ENCODE results near the gene ATCAY. TPM values are rescaled to one million over a fixed set of nuclear protein-coding genes. Genes with fewer than 3 reads are reported as not detected.
A peak's percentile ranks its signal among the peaks of the same experiment; 100 is the strongest.

Gene ATCAY
- total and polyA plus RNA-seq, 9 donors, result 0.04 to 0.78 (median 0.15) TPM

DNA sequence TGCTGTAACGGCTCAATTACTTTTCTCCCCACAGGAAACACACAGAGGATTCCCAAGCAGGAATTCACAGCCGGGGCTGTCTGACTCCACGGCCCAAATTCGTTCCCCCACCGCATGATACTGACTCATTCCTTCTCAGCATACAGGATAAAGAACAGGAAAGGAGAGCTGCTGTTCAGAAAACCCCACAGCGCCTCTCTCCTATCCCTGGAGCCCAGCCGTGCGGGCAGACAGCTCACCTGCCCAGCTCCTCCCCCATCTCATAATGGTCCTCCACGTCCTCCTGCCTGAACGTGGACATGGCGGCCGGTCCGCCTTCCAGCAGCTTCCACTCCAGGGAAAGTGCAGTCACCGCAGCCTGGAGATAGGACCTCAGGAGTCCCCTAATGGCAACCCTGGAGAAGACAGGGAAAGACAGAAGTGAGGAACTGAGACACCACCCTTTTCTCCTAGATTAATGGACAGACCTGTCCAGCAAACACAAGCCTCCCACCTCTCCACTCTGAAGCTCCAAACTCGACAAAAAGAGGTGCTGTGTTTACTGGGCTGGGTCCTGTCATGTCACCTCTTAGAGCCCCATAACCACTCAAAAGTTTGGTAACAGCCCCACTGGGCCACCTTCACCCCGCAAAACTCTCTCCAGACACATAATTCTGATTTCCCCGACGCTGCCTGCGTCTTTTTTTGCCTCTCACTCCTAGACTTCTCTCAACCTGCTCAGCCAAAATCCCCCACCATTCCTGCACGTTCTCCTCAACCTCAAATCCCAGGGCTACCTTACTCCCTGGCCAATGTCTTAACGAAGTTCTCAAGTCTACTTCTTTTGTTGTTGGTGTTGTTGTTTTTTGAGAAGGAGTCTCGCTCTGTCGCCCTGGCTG is 89.2 kb downstream of the ATCAY start:
- DNase-seq, result peak; percentile 40
- Histone ChIP-seq H3K9me3 (replicated peaks; ENCODE audit: control insufficient read depth, low read depth, low read length) (no peaks in the 10 kb centered on the region), H3K27me3 (ENCODE audit: control insufficient read depth, insufficient read depth, low read length) (no peaks in the 10 kb centered on the region), H3K4me3 (ENCODE audit: low read length) (peak overlapping the region; percentile 98), H3K27ac (ENCODE audit: low read length) (peak overlapping the region; percentile 94), H3K4me1 (ENCODE audit: control insufficient read depth, insufficient read depth, low read length) (peaks cover 43% of the 10 kb centered on the region), H3K36me3 (ENCODE audit: control insufficient read depth, insufficient read depth, low read length) (peaks cover 50% of the 10 kb centered on the region)
- 28% methylated on average over 16 of the region's 23 CpGs for WGBS (ENCODE audit: insufficient coverage)

DNA sequence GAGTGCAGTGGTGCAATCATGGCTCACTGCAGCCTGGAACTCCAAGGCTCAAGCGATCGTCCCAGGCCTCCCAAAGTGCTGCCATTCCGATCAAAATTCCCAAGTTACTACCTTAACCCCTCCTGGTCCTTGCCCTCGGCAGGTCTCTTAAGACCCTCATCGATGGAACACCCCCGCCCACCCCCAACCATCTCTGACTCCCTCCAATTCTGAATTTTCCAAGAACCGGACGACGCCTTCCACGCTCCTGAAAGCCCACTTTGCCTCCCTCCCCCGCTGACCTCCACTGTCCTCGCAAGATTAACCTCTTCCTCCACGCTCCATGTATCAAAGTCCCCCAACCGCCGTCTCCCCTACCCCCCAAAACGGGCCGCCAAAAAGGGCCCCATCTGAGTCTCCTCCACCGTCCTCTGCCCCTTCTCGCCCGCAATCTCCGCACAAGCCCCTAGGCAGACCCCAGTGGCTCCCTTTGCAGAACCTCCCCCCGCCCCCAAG is 89.9 kb downstream of the ATCAY start:
- no peaks in the 10 kb centered on the region for H3K9me3 ChIP-seq (replicated peaks; ENCODE audit: control insufficient read depth, low read depth, low read length)
- peak; percentile 34 for DNase-seq
- 0% methylated on average over 21 of the region's 22 CpGs for WGBS (ENCODE audit: insufficient coverage)
- no peaks in the 10 kb centered on the region for H3K27me3 ChIP-seq (ENCODE audit: control insufficient read depth, insufficient read depth, low read length)
- H3K27ac ChIP-seq (ENCODE audit: low read length), result peak overlapping the region; percentile 94
- peaks cover 47% of the 10 kb centered on the region for H3K36me3 ChIP-seq (ENCODE audit: control insufficient read depth, insufficient read depth, low read length)
- H3K4me1 ChIP-seq (ENCODE audit: control insufficient read depth, insufficient read depth, low read length), result peaks cover 43% of the 10 kb centered on the region
- H3K4me3 ChIP-seq (ENCODE audit: low read length), result peak overlapping the region; percentile 98

DNA sequence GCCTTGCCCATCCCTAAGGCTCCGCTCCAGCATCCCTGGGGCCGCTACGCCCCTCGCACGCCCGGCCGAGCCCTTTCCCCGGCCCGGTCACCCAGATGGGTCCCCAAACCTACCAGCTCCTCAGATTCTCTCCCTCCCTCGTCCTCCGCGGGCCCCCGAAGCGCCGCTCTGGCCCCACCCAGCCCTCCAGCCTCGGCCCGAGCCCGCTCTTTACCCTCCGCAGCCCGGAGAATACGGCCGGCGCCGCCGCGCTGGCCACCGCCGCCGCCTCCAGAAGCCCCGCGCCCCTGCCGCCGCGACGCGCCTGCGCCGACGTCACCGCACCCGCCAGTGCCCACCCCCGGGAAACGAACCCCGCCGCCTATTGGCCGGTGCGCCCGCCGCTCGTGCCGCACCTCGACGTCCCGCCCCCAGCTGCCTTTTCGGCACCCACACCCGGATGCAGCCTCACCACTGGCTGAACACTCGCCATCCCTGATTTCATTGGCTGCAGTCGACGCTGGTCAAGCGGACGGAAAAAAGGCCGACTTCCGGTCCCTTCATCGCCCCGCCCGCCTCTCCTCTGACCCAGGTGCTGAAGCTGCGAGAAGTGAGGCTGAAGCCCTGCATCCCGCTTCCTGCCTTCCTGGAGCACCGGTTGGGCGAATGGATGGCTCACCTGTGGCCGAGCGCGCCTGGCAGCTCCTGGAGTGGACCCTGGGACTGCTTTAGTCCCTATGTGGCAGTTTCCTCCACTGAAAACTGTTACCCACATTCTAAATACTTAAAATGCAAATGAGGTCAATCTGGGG is 90.5 kb downstream of the ATCAY start, which contains the start of gene DAPK3:
TSS of gene DAPK3 (minus strand) at position 292 of the 791 bp plus-strand sequence. CDS start 1,364 bp downstream, outside the sequence.
- H3K4me1 ChIP-seq (ENCODE audit: control insufficient read depth, insufficient read depth, low read length), result peaks cover 41% of the 10 kb centered on the region
- DNase-seq, result peak; percentile 99
- WGBS (ENCODE audit: insufficient coverage), result under 1% methylated on average over 67 of the region's 73 CpGs

DNA sequence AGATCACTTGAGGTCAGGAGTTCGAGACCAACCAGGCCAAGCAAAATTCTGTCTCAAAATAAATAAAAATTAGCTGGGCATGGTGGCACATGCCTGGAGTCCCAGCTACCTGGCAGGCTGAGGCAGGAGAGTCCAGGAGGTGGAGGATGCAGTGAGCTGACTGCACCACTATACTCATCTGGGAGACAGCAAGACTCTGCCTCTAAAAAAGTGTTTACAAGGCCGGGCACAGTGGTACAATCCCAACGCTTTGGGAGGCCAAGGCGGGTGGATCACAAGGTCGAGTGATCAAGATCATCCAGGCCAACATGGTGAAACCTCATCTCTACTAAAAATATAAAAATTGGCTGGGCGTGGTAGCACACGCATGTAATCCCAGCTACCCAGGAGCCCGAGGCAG is 94.7 kb downstream of the ATCAY start:
- H3K27ac ChIP-seq (ENCODE audit: low read length), result peak overlapping the region; percentile 20
- 90% methylated on average over 2 of the region's 8 CpGs for WGBS (ENCODE audit: insufficient coverage)
- H3K9me3 ChIP-seq (replicated peaks; ENCODE audit: control insufficient read depth, low read depth, low read length), result no peaks in the 10 kb centered on the region
- H3K4me3 ChIP-seq (ENCODE audit: low read length), result no peak overlapping the region
- no peak for DNase-seq
- peaks cover 5% of the 10 kb centered on the region for H3K4me1 ChIP-seq (ENCODE audit: control insufficient read depth, insufficient read depth, low read length)
- H3K27me3 ChIP-seq (ENCODE audit: control insufficient read depth, insufficient read depth, low read length), result no peaks in the 10 kb centered on the region
- peaks cover 51% of the 10 kb centered on the region for H3K36me3 ChIP-seq (ENCODE audit: control insufficient read depth, insufficient read depth, low read length)

More for the DNA sequence above, 90.5 kb downstream of the ATCAY start, which contains the start of gene DAPK3:
- H3K27me3 ChIP-seq (ENCODE audit: control insufficient read depth, insufficient read depth, low read length), result no peaks in the 10 kb centered on the region
- peaks cover 48% of the 10 kb centered on the region for H3K36me3 ChIP-seq (ENCODE audit: control insufficient read depth, insufficient read depth, low read length)
- peak within 1 kb of the TSS; percentile 94 for H3K27ac ChIP-seq (ENCODE audit: low read length)
- H3K9me3 ChIP-seq (replicated peaks; ENCODE audit: control insufficient read depth, low read depth, low read length), result no peaks in the 10 kb centered on the region
- H3K4me3 ChIP-seq (ENCODE audit: low read length), result peak within 1 kb of the TSS; percentile 98

DNA sequence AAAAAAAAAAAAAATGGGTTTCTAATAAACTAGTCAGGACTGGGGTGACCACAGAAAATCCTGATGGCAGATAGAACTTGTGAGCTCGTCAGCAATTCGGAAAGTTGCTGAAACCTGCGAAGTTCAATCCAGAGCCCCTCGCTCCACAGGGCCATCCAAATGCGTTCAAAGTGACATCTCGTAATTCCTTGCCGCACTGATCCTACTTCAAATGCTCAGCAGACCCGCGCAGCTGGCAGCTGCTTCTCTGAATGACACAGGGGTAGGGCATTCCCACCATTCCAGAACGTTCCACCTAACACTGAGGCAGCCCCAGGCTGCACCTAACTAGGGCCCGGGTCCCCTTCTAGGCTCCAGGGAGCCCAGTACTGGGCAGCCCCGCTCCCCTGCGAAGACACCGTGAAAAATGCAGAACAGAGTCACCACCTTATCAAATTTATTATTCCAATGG is 95.2 kb downstream of the ATCAY start:
- peak overlapping the region; percentile 35 for H3K27ac ChIP-seq (ENCODE audit: low read length)
- H3K36me3 ChIP-seq (ENCODE audit: control insufficient read depth, insufficient read depth, low read length), result peaks cover 56% of the 10 kb centered on the region
- no peaks in the 10 kb centered on the region for H3K9me3 ChIP-seq (replicated peaks; ENCODE audit: control insufficient read depth, low read depth, low read length)
- peaks cover 5% of the 10 kb centered on the region for H3K4me1 ChIP-seq (ENCODE audit: control insufficient read depth, insufficient read depth, low read length)
- peak; percentile 20 for DNase-seq
- no peaks in the 10 kb centered on the region for H3K27me3 ChIP-seq (ENCODE audit: control insufficient read depth, insufficient read depth, low read length)
- 78% methylated on average over 14 of the region's 14 CpGs for WGBS (ENCODE audit: insufficient coverage)
- no peak overlapping the region for H3K4me3 ChIP-seq (ENCODE audit: low read length)

DNA sequence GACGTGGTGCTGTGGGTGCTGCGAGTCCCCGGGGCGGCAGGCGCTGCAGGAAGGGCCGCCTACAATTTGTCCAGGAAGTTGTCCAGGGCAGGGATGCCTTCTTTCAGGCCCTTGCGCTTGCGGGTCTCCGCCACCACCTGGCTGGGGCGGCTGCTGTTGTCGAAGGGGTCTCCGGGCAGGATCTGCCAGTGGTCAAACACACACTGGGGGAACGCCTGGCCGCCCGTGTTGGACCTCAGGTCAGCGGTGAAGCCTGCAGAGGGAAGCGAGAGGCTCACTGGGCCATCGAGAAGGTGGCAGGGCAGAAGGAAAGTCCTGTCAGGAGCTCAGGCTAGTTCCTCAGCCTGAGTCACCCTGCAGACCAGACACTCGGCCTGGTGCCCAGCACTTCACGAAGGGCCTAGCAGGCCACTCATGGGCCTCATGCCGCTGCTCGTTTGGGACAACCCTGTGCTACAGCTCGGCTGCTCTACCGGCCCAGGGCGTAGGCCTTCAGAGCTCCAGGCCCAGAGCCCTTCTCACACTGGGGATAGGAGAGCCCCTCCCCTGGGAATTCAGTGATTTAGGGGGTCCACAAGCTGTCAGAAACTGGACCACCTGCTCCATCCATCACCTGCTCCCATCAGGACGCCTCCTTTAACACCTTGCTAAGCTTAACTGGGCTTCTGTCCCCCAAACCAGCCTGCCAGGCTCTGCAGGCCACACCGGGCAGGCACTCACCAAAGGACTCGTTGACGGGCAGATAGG is 96.2 kb downstream of the ATCAY start:
- H3K9me3 ChIP-seq (replicated peaks; ENCODE audit: control insufficient read depth, low read depth, low read length), result no peaks in the 10 kb centered on the region
- WGBS (ENCODE audit: insufficient coverage), result 89% methylated on average over 23 of the region's 29 CpGs
- no peak overlapping the region for H3K27ac ChIP-seq (ENCODE audit: low read length)
- peaks cover 66% of the 10 kb centered on the region for H3K36me3 ChIP-seq (ENCODE audit: control insufficient read depth, insufficient read depth, low read length)
- H3K27me3 ChIP-seq (ENCODE audit: control insufficient read depth, insufficient read depth, low read length), result no peaks in the 10 kb centered on the region
- no peak overlapping the region for H3K4me3 ChIP-seq (ENCODE audit: low read length)
- DNase-seq, result peak; percentile 12
- peaks cover 2% of the 10 kb centered on the region for H3K4me1 ChIP-seq (ENCODE audit: control insufficient read depth, insufficient read depth, low read length)

Other genes with a start within 250 kb of the ATCAY start
- gene PIP5K1C, start 180.2 kb upstream of the ATCAY start, total RNA-seq, result 8.4 TPM
- gene PIP5K1C, start 180.2 kb upstream of the ATCAY start, polyA plus RNA-seq (ENCODE audit: insufficient read depth in 1 of 8, insufficient read length in 8 of 8, low replicate concordance in 1 of 8), result 10 to 100 TPM; 16.2 to 30.0 (median 24.0) TPM
- 0.04 TPM for gene TJP3, start 172.3 kb upstream of the ATCAY start, total RNA-seq
- 1 to 10 TPM in 2 of 8 donors, under 1 TPM in 4, not detected in 2; 0.07 to 3.4 (median 0.66) TPM for gene TJP3, start 172.3 kb upstream of the ATCAY start, polyA plus RNA-seq (ENCODE audit: insufficient read depth in 1 of 8, insufficient read length in 8 of 8, low replicate concordance in 1 of 8)
- gene APBA3, start 119.0 kb upstream of the ATCAY start, total RNA-seq, result 14.6 TPM
- gene APBA3, start 119.0 kb upstream of the ATCAY start, polyA plus RNA-seq (ENCODE audit: insufficient read depth in 1 of 8, insufficient read length in 8 of 8, low replicate concordance in 1 of 8), result 10 to 100 TPM in 7 of 8 donors, 1 to 10 TPM in 1; 9.5 to 16.9 (median 13.4) TPM
- 61.4 TPM for gene MRPL54, start 118.0 kb upstream of the ATCAY start, total RNA-seq
- gene MRPL54, start 118.0 kb upstream of the ATCAY start, polyA plus RNA-seq (ENCODE audit: insufficient read depth in 1 of 8, insufficient read length in 8 of 8, low replicate concordance in 1 of 8), result 10 to 100 TPM; 22.6 to 33.2 (median 29.6) TPM
- 0.04 TPM for gene RAX2, start 108.5 kb upstream of the ATCAY start, total RNA-seq
- not detected for gene RAX2, start 108.5 kb upstream of the ATCAY start, polyA plus RNA-seq (ENCODE audit: insufficient read depth in 1 of 8, insufficient read length in 8 of 8, low replicate concordance in 1 of 8)
- gene MATK, start 94.3 kb upstream of the ATCAY start, total RNA-seq, result 0.62 TPM
- gene MATK, start 94.3 kb upstream of the ATCAY start, polyA plus RNA-seq (ENCODE audit: insufficient read depth in 1 of 8, insufficient read length in 8 of 8, low replicate concordance in 1 of 8), result 1 to 10 TPM in 5 of 8 donors, under 1 TPM in 3; 0.87 to 1.9 (median 1.1) TPM
- gene ZFR2, start 11.6 kb upstream of the ATCAY start, total RNA-seq, result under 0.01 TPM
- gene ZFR2, start 11.6 kb upstream of the ATCAY start, polyA plus RNA-seq (ENCODE audit: insufficient read depth in 1 of 8, insufficient read length in 8 of 8, low replicate concordance in 1 of 8), result under 1 TPM in 6 of 8 donors, not detected in 2; 0.03 to 0.23 (median 0.13) TPM
- gene NMRK2, start 52.4 kb downstream of the ATCAY start, total RNA-seq, result 168 TPM
- 100 to 1,000 TPM; 146 to 369 (median 300) TPM for gene NMRK2, start 52.4 kb downstream of the ATCAY start, polyA plus RNA-seq (ENCODE audit: insufficient read depth in 1 of 8, insufficient read length in 8 of 8, low replicate concordance in 1 of 8)
- gene DAPK3, start 90.4 kb downstream of the ATCAY start, total RNA-seq, result 51.2 TPM
- gene DAPK3, start 90.4 kb downstream of the ATCAY start, polyA plus RNA-seq (ENCODE audit: insufficient read depth in 1 of 8, insufficient read length in 8 of 8, low replicate concordance in 1 of 8), result 10 to 100 TPM; 69.6 to 88.5 (median 80.0) TPM
- gene EEF2, start 104.8 kb downstream of the ATCAY start, total RNA-seq, result 3,013 TPM
- 1,000 to 10,000 TPM; 2,533 to 3,060 (median 2,684) TPM for gene EEF2, start 104.8 kb downstream of the ATCAY start, polyA plus RNA-seq (ENCODE audit: insufficient read depth in 1 of 8, insufficient read length in 8 of 8, low replicate concordance in 1 of 8)
- 18.1 TPM for gene PIAS4, start 127.1 kb downstream of the ATCAY start, total RNA-seq
- 10 to 100 TPM; 14.7 to 26.2 (median 23.8) TPM for gene PIAS4, start 127.1 kb downstream of the ATCAY start, polyA plus RNA-seq (ENCODE audit: insufficient read depth in 1 of 8, insufficient read length in 8 of 8, low replicate concordance in 1 of 8)
- gene ZBTB7A, start 186.2 kb downstream of the ATCAY start, total RNA-seq, result 4.2 TPM
- 10 to 100 TPM in 1 of 8 donors, 1 to 10 TPM in 7; 6.8 to 10.9 (median 8.5) TPM for gene ZBTB7A, start 186.2 kb downstream of the ATCAY start, polyA plus RNA-seq (ENCODE audit: insufficient read depth in 1 of 8, insufficient read length in 8 of 8, low replicate concordance in 1 of 8)
- 97.0 TPM for gene MAP2K2, start 243.4 kb downstream of the ATCAY start, total RNA-seq
- 100 to 1,000 TPM; 104 to 137 (median 118) TPM for gene MAP2K2, start 243.4 kb downstream of the ATCAY start, polyA plus RNA-seq (ENCODE audit: insufficient read depth in 1 of 8, insufficient read length in 8 of 8, low replicate concordance in 1 of 8)